Large intestine (tissue), 3 donors: Measurements from ENCODE around the gene LPP. TPM values are rescaled to one million over a fixed set of nuclear protein-coding genes. Genes with fewer than 3 reads are reported as not detected.

ENCODE experiments used
- DNase-seq, 2 donors: peaks; one replicate each; pipeline versions ENCODE4 v3.0.0 to v3.0.0-alpha.2; 2013
- H3K27ac ChIP-seq: one replicate; pipeline ENCODE4 v1.5.1; 2013; ENCODE audit warnings: low read length
- H3K27me3 ChIP-seq: 2 replicates; pipeline ENCODE4 v1.6.1; 2013; ENCODE audit warnings: low read length; ENCODE audit not compliant: control insufficient read depth, insufficient read depth
- H3K36me3 ChIP-seq: 2 replicates; pipeline ENCODE4 v1.6.1; 2013; ENCODE audit warnings: low read length; ENCODE audit not compliant: control insufficient read depth, insufficient read depth
- H3K4me1 ChIP-seq: one replicate; pipeline ENCODE4 v1.6.1; 2013; ENCODE audit warnings: low read length; ENCODE audit not compliant: control insufficient read depth, insufficient read depth
- H3K4me3 ChIP-seq: one replicate; pipeline ENCODE4 v1.5.1; 2013; ENCODE audit warnings: low read length
- H3K9me3 ChIP-seq: one replicate; pipeline ENCODE4 v1.6.1; 2013; ENCODE audit warnings: mild to moderate bottlenecking, low read depth, low read length, moderate library complexity; ENCODE audit not compliant: control insufficient read depth
- WGBS: methylation state at CpG from one replicate; pipeline ENCODE4 v1.1.5; 2013; ENCODE audit warnings: low lambda C conversion rate; ENCODE audit not compliant: insufficient coverage; 5-methylcytosine and 5-hydroxymethylcytosine counted together
- polyA plus RNA-seq: library from polyadenylated mRNA; unstranded; fragments of 120-200 nt; gene quantifications from one replicate; pipeline ENCODE4 v1.2.1, GENCODE V29; 2013

LPP gene
- polyA plus RNA-seq, 1 donor: 41.2 TPM

DNA sequence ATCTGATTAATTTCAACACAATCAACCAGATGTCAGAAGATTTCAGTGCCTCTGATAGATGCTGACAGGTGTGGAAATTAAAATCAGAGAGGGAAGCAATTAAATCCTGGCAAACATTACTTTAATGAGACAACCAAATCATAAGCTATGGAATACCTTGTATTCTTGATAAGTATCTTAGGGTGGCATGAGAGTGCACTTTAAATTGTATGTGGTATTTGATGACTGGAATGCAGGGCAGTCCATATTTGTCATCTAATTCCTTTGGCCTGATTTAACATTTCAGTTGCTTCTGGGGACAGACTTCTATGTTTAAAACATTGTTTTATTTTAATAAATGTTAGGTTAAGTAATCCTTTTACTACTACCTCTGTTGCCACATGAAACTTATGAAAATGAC lies 184.1 kb downstream of the LPP start:
- Histone ChIP-seq H3K36me3 (peaks cover 3% of the 10 kb centered on the region), H3K27ac (no peak overlapping the region), H3K4me1 (no peaks in the 10 kb centered on the region)

GRCh38 chr3:188339410-188340295 lies 185.7 kb downstream of the LPP start:
- no CpG with 5 or more reads among the region's 11 CpGs for WGBS
- no peak for DNase-seq
- Histone ChIP-seq H3K4me1 (no peaks in the 10 kb centered on the region), H3K27me3 (no peaks in the 10 kb centered on the region), H3K36me3 (peaks cover 3% of the 10 kb centered on the region), H3K9me3 (no peaks in the 10 kb centered on the region), H3K4me3 (no peak overlapping the region), H3K27ac (no peak overlapping the region)

More for the DNA sequence above, 184.1 kb downstream of the LPP start:
- Histone ChIP-seq H3K4me3 (no peak overlapping the region), H3K27me3 (no peaks in the 10 kb centered on the region), H3K9me3 (no peaks in the 10 kb centered on the region)
- no peak for DNase-seq

GRCh38 chr3:188341501-188341900 lies 187.5 kb downstream of the LPP start:
- 100% methylated on average over 1 of the region's 2 CpGs for WGBS
- no peak overlapping the region for H3K4me3 ChIP-seq
- H3K27me3 ChIP-seq: no peaks in the 10 kb centered on the region
- no peak overlapping the region for H3K27ac ChIP-seq
- peaks cover 10% of the 10 kb centered on the region for H3K36me3 ChIP-seq
- H3K4me1 ChIP-seq: no peaks in the 10 kb centered on the region
- H3K9me3 ChIP-seq: no peaks in the 10 kb centered on the region
- no peak for DNase-seq

DNA sequence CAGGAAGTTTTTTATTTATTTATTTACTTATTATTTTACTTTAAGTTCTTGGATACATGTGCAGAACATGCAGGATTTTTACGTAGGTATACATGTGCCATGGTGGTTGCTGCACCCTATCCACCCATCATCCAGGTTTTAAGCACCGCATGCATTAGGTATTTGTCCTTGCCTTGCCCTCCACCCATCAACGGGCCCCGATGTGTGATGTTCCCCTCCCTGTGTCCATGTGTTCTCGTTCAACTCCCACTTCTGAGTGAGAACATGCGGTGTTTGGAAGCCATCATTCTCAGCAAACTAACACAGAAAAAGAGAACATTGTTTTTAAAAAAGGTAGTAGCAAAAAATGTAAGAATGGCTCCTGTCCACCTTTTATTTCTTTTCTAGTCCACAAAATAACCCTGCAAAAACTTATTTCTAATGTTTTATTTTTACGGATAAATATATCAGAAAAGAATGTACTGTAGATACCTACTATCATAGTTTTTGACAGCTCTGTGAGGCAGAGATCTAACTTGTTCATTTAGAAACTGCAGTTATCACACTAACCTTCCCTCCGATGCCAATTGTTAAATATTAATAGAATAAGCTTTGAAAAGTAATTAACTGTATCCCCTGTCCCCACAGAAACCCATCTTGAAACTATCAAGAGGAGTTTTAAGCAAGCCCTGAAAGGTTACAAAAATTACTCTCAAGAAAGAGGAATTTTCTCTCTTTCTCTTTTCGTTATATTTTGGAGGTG lies 189.2 kb downstream of the LPP start:
- Histone ChIP-seq H3K9me3 (no peaks in the 10 kb centered on the region), H3K4me1 (peaks cover 9% of the 10 kb centered on the region), H3K27ac (no peak overlapping the region), H3K27me3 (no peaks in the 10 kb centered on the region), H3K36me3 (peaks cover 10% of the 10 kb centered on the region), H3K4me3 (no peak overlapping the region)
- no peak for DNase-seq
- 57% methylated on average over 1 of the region's 9 CpGs for WGBS

- H3K27me3 ChIP-seq: no peaks in the 10 kb centered on the region
- 67% methylated on average over 1 of the region's 5 CpGs for WGBS
- no peak for DNase-seq
- no peaks in the 10 kb centered on the region for H3K9me3 ChIP-seq
- no peak overlapping the region for H3K27ac ChIP-seq
- H3K4me3 ChIP-seq: no peak overlapping the region
- peaks cover 10% of the 10 kb centered on the region for H3K36me3 ChIP-seq
- peaks cover 15% of the 10 kb centered on the region for H3K4me1 ChIP-seq
Measured at GRCh38 chr3:188343894-188344293, 189.9 kb downstream of the LPP start.

GRCh38 chr3:188345223-188345622 lies 191.3 kb downstream of the LPP start:
- no peaks in the 10 kb centered on the region for H3K27me3 ChIP-seq
- peaks cover 10% of the 10 kb centered on the region for H3K36me3 ChIP-seq
- DNase-seq: no peak
- H3K4me1 ChIP-seq: peaks cover 25% of the 10 kb centered on the region
- H3K27ac ChIP-seq: no peak overlapping the region
- no peaks in the 10 kb centered on the region for H3K9me3 ChIP-seq
- no peak overlapping the region for H3K4me3 ChIP-seq
- WGBS: 83% methylated on average over 1 of the region's 5 CpGs

DNA sequence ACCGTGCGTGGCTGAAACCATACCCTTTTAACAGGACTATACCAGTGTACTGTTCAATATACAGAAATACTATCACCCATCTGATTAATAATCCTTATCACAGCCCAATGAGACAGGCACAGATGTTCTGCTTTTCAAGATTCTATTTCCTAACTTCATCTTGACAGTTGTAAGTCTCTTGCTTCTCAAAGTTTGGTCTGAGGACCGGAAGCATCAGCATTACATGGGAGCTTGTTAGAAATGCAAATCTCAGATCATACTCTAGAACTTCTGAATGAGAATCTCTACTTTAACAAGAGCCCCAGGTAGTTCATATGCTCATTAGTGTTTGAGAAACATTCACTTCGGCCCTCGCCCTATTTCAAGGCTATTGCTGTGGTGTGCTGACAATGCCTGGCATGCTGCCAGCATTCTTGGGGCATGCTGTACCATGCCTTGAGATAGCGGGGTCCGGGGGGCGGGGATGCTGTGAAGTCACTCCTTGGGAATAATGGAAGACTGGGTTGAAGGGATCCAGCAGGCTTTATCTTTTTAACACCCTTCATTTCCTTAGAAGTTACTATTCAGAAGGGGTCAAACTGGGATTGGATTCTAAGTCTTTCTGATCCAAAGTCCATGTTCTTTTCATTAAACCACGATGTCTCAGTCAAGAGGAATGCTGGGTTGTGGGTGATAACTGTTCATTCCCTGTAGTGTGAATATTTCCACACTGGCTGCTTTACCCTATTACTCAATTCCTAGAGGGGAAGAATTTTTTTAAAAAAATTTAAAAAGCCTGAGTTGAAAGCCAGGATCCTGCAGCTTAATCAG lies 194.7 kb downstream of the LPP start:
- Histone ChIP-seq H3K4me3 (no peak overlapping the region), H3K27ac (peak overlapping the region; percentile 91), H3K9me3 (no peaks in the 10 kb centered on the region), H3K36me3 (peaks cover 15% of the 10 kb centered on the region), H3K27me3 (no peaks in the 10 kb centered on the region), H3K4me1 (peaks cover 37% of the 10 kb centered on the region)
- peak; percentile 95 to 98 for DNase-seq
- no CpG with 5 or more reads among the region's 9 CpGs for WGBS

DNA sequence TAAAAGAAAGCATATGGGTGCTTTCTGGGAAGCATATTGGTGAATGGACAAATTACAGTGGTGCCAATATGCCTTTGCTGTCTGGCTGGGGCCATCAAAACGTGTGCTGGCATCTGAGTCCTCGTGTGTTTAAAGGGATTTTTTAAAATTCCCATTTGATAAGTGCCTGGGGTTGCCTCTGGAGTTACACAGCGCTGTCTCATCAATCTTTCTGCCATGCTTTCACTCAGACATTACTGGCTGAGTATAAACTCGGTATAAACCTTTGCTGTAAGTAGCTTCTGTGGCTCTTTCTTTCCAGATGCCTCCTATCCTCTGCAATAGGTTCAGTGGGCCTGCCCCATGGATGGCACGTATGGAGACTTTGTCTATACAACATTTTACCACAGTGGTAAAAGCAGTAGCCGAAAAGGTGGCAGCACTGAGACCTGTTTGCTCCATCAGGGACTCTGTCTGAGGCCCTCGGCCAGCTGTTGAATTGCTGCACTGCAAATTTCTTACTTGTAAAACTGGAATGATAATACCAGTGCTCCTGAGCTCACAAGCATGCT lies 195.5 kb downstream of the LPP start:
- no CpG with 5 or more reads among the region's 7 CpGs for WGBS
- Histone ChIP-seq H3K27me3 (no peaks in the 10 kb centered on the region), H3K27ac (peak overlapping the region; percentile 91), H3K4me3 (no peak overlapping the region), H3K9me3 (no peaks in the 10 kb centered on the region), H3K36me3 (peaks cover 15% of the 10 kb centered on the region), H3K4me1 (peaks cover 37% of the 10 kb centered on the region)
- peak; percentile 21 to 47 for DNase-seq

GRCh38 chr3:188349933-188350332 lies 196.0 kb downstream of the LPP start:
- H3K27me3 ChIP-seq: no peaks in the 10 kb centered on the region
- H3K27ac ChIP-seq: peak overlapping the region; percentile 91
- peaks cover 15% of the 10 kb centered on the region for H3K36me3 ChIP-seq
- DNase-seq: peak; percentile 48 to 77
- no peaks in the 10 kb centered on the region for H3K9me3 ChIP-seq
- H3K4me1 ChIP-seq: peaks cover 37% of the 10 kb centered on the region
- no CpG with 5 or more reads among the region's 4 CpGs for WGBS
- H3K4me3 ChIP-seq: no peak overlapping the region

GRCh38 chr3:188350961-188351360 lies 197.0 kb downstream of the LPP start:
- no peak overlapping the region for H3K4me3 ChIP-seq
- H3K36me3 ChIP-seq: peaks cover 8% of the 10 kb centered on the region
- H3K4me1 ChIP-seq: peaks cover 37% of the 10 kb centered on the region
- no peaks in the 10 kb centered on the region for H3K9me3 ChIP-seq
- H3K27me3 ChIP-seq: no peaks in the 10 kb centered on the region
- no peak for DNase-seq
- peak overlapping the region; percentile 91 for H3K27ac ChIP-seq
- WGBS: 100% methylated on average over 1 of the region's 2 CpGs
